ENCODE measurements around the gene TRPM3. TPM values are rescaled to one million over a fixed set of nuclear protein-coding genes. Genes with fewer than 3 reads are reported as not detected.

TRPM3 gene
- total RNA-seq, 4 donors from 2014 or later, result 0.51 to 8.4 (median 3.3) TPM

DNA sequence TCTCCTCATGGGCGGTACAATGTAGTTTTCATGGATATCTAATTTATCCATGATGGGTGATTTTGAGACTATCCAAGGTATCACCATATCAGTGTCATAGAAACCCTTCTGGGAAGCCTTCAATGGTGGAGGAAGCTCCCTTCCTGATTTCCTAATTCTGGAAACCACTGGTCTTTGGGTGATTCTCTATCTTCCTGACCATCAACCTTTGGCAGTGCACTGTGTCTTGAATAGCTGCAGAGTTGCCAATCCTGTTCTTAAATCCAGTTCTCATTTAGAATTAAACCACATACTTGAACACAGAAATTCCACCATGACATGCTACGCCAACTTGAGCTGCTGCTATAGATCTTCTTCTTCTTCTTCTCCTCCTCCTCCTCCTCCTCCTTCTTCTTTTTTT, 545.3 kb downstream of the TRPM3 start:
- TF ChIP-seq, protein P1, sequence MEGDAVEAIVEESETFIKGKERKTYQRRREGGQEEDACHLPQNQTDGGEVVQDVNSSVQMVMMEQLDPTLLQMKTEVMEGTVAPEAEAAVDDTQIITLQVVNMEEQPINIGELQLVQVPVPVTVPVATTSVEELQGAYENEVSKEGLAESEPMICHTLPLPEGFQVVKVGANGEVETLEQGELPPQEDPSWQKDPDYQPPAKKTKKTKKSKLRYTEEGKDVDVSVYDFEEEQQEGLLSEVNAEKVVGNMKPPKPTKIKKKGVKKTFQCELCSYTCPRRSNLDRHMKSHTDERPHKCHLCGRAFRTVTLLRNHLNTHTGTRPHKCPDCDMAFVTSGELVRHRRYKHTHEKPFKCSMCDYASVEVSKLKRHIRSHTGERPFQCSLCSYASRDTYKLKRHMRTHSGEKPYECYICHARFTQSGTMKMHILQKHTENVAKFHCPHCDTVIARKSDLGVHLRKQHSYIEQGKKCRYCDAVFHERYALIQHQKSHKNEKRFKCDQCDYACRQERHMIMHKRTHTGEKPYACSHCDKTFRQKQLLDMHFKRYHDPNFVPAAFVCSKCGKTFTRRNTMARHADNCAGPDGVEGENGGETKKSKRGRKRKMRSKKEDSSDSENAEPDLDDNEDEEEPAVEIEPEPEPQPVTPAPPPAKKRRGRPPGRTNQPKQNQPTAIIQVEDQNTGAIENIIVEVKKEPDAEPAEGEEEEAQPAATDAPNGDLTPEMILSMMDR (IDR thresholded peaks at IDR 0.05), result no peak
- no peak for TF ChIP-seq POLR2A (IDR thresholded peaks at IDR 0.05)
- Histone ChIP-seq H3K36me3 (no peaks in the 10 kb centered on the region), H3K4me1 (peaks cover 0 to 4% of the 10 kb centered on the region in 2 donors), H3K4me3 (no peak overlapping the region), H3K27me3 (no peaks in the 10 kb centered on the region), H3K27ac (no peak overlapping the region), H3K9me3 (no peaks in the 10 kb centered on the region)
- DNase-seq, result no peak
- intact Hi-C loops (cut with DNase I; ENCODE audit: low total_unique reads), result no loop called here

DNA sequence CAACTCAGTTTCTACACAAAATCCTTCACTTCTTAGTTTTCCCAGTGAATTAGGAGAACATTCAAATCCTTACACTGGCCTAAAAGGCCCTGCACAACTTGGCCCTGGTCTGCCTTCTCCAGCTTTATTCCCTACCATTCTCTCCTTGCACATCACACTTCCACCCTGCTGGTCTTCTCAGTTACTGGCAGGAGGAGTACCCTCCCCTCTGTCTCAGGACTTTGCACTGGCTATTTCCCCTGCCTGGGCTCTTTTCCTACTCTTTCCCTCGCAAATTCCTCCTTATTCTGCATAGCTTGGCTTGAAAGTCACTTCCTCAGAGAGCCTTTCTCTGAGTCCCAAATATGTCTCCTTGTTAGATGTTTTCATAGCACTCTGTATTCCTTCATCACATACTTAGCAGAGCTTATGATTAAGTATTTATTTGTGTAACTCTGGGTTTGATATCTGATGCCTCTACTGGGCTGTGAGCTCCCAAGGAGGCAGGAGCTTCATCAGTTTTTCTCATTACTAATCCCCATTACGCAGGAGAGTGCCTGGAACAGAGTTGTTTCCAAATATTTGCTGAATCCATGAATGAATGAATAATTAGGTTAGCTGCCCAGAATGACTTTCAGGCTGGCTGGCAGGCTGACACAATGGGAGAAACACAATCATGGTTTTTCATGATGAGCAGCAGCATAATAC, 547.1 kb downstream of the TRPM3 start:
- DNase-seq, result peak; percentile 33 to 39
- intact Hi-C loops (cut with DNase I; ENCODE audit: low total_unique reads), result no loop called here
- H3K36me3 ChIP-seq, result no peaks in the 10 kb centered on the region
- H3K4me1 ChIP-seq, result peaks cover 0 to 4% of the 10 kb centered on the region in 2 donors
- no peaks in the 10 kb centered on the region for H3K9me3 ChIP-seq
- TF ChIP-seq, protein P1 (IDR thresholded peaks at IDR 0.05), result no peak
- no peak for TF ChIP-seq POLR2A (IDR thresholded peaks at IDR 0.05)
- H3K27ac ChIP-seq, result peak overlapping the region; percentile 61 to 73
- H3K4me3 ChIP-seq, result no peak overlapping the region
- H3K27me3 ChIP-seq, result no peaks in the 10 kb centered on the region

DNA sequence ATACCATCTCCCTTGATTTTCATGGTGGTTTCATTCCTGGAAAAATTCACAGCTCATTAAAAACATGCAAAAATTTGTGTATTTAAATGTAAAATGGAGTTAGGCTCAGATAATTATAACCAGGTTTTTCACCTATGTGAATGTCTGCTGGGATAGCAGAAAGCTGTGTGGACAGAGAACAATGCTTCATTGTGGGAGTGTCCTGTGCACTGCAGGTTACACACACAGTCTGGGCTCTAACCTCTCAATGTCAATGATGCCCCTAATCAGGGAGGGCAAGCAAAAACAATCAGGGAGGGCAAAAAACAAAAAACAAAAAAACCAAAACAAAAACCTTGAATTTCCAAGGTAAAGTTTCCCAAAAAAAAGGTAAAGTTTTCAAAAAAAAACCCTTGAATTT, 548.1 kb downstream of the TRPM3 start:
- no peaks in the 10 kb centered on the region for H3K27me3 ChIP-seq
- DNase-seq, result no peak
- H3K9me3 ChIP-seq, result no peaks in the 10 kb centered on the region
- H3K4me1 ChIP-seq, result peaks cover 0 to 4% of the 10 kb centered on the region in 2 donors
- no peaks in the 10 kb centered on the region for H3K36me3 ChIP-seq
- TF ChIP-seq, protein P1 (IDR thresholded peaks at IDR 0.05), result no peak
- no peak for TF ChIP-seq POLR2A (IDR thresholded peaks at IDR 0.05)
- no peak overlapping the region for H3K4me3 ChIP-seq
- intact Hi-C loops (cut with DNase I; ENCODE audit: low total_unique reads), result no loop called here
- peak overlapping the region; percentile 28 to 73 for H3K27ac ChIP-seq

DNA sequence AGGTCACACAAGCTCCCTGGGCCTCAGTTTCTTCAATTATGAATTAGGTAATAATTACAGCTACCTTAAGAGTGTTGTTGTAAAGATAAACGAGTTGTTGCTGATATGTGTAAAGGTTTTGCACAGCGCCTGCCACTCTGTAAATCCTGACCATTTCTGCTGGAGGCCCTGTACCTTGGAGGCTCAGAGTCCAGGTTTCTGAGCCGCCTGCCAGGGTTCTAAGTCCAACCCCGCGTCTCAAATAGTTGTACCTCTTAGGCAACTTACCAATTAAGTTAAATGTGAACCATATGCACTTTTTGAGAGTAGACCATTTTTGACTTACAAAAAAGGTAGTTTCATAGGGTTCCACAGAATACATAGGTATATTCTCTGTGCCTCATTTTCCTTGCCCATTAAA, 550.2 kb downstream of the TRPM3 start:
- intact Hi-C loops (cut with DNase I; ENCODE audit: low total_unique reads), result no loop called here
- no peak for DNase-seq
- Histone ChIP-seq H3K4me3 (no peak overlapping the region), H3K4me1 (peaks cover 0 to 4% of the 10 kb centered on the region in 2 donors), H3K27me3 (no peaks in the 10 kb centered on the region), H3K36me3 (no peaks in the 10 kb centered on the region), H3K27ac (no peak overlapping the region), H3K9me3 (no peaks in the 10 kb centered on the region)
- TF ChIP-seq, protein P1 (IDR thresholded peaks at IDR 0.05), result no peak
- TF ChIP-seq POLR2A (IDR thresholded peaks at IDR 0.05), result no peak

DNA sequence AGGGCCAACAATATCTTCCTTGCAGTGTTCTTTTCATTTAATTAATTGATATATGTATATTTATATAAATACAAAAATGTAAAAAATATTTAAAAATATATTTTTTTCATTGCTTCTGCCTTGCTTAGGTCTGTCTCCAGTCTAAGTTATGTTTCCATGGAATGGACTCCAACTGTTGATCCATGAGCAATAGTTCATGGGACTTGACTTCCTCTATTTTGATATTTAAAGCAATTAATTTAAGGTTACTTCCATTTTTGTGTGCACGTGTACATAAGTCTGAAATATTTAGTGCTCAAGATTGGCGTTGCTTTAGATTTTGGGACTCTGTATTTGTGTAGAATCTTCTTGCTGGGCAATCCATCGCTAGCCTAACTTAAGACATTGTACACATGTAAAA, 551.6 kb downstream of the TRPM3 start:
- Histone ChIP-seq H3K9me3 (no peaks in the 10 kb centered on the region), H3K27ac (no peak overlapping the region), H3K36me3 (no peaks in the 10 kb centered on the region), H3K4me3 (no peak overlapping the region), H3K4me1 (peaks cover 0 to 4% of the 10 kb centered on the region in 2 donors), H3K27me3 (no peaks in the 10 kb centered on the region)
- DNase-seq, result no peak
- no peak for TF ChIP-seq POLR2A (IDR thresholded peaks at IDR 0.05)
- TF ChIP-seq, protein P1 (IDR thresholded peaks at IDR 0.05), result no peak
- intact Hi-C loops (cut with DNase I; ENCODE audit: low total_unique reads), result loop anchor here (10.0 kb wide), 1 partner anchor 55 kb away; no protein-coding TSS in a partner anchor
